ENCODE data around the gene LARP4B. TPM values are rescaled to one million over a fixed set of nuclear protein-coding genes. Genes with fewer than 3 reads are reported as not detected.
A peak's percentile ranks its signal among the peaks of the same experiment; 100 is the strongest.

LARP4B gene
- total and polyA plus RNA-seq, 7 experiments from 2014 or later: 31.9 to 114 (median 93.5) TPM

DNA sequence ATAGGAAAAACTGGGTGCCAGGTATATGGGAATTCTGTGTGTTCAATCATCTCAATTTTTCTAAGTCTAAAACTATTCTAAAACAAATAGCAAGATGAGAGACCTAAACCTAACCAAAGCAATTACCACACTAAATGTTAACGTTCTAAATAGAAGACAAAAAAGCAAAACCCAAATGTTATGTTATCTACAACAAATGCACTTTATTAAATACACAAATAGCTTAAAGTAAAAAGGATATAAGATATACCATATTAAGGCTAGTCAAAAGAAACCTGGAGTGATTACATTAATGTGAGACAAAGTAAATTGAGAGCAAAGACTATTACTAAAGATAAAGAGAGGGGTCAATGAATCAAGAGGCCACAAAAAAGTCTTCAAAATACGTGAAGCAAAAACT is 81.4 kb downstream of the LARP4B start:
- Mint-ChIP-seq H3K27ac (no peak overlapping the region), H3K4me3 (no peak overlapping the region), H3K36me3 (peaks cover 9 to 82% (median 60%) of the 10 kb centered on the region in 5 donors), H3K4me1 (peaks cover 34 to 88% (median 77%) of the 10 kb centered on the region in 7 donors), H3K27me3 (no peaks in the 10 kb centered on the region), H3K9me3 (peaks cover 0 to 22% (median 5%) of the 10 kb centered on the region in 11 donors)
- no peak overlapping the region for H3K27ac ChIP-seq (ENCODE audit: low read depth, low read length)
- no peak overlapping the region for H3K4me3 ChIP-seq (ENCODE audit: low read length)
- no peaks in the 10 kb centered on the region for H3K27me3 ChIP-seq (ENCODE audit: control insufficient read depth in 2 of 2, insufficient read depth in 2 of 2, low read length in 2 of 2)
- DNase-seq (no peak), ATAC-seq (no peak)
- H3K36me3 ChIP-seq (ENCODE audit: control insufficient read depth in 2 of 3, insufficient read depth in 3 of 3, low read length in 3 of 3): peaks cover 0 to 13% (median 0%) of the 10 kb centered on the region in 3 experiments
- intact Hi-C loops (cut with micrococcal nuclease): no loop called here
- ChIA-PET POLR2A (no interaction called here), CTCF (no interaction called here)
- no peaks in the 10 kb centered on the region for H3K4me1 ChIP-seq (ENCODE audit: control insufficient read depth in 2 of 2, insufficient read depth in 2 of 2, low read length in 2 of 2)
- no peaks in the 10 kb centered on the region for H3K9me3 ChIP-seq (ENCODE audit: control insufficient read depth in 2 of 3, low read length in 3 of 3)

DNA sequence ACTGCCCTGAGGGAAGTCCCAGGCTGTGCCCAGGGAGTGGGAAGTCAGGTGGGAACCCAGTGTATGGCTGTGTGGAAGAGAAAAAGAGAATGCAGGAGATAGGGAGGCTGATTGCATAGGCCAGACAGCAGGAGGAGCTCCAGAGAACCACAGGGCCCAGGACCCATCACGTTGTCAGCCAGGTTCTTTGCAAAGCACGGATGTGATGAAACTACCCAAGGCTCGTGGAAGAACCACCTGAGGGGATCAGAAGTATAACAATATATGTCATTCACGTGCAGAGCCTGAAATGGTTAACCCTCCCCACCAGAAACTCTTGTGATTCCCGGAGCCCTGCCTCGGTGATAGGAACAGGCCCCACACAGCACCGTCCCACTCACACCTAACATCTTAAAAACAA is 83.6 kb downstream of the LARP4B start:
- Mint-ChIP-seq H3K4me1 (peaks cover 33 to 81% (median 71%) of the 10 kb centered on the region in 7 donors), H3K4me3 (no peak overlapping the region), H3K27ac (peak overlapping the region in 4 of 9 donors; percentile 6 to 75 (median 56)), H3K9me3 (peaks cover 0 to 22% (median 5%) of the 10 kb centered on the region in 11 donors), H3K27me3 (no peaks in the 10 kb centered on the region), H3K36me3 (peaks cover 9 to 78% (median 57%) of the 10 kb centered on the region in 5 donors)
- intact Hi-C loops (cut with micrococcal nuclease): no loop called here
- Histone ChIP-seq H3K27ac (ENCODE audit: low read depth, low read length) (no peak overlapping the region), H3K4me3 (ENCODE audit: low read length) (no peak overlapping the region), H3K27me3 (ENCODE audit: control insufficient read depth in 2 of 2, insufficient read depth in 2 of 2, low read length in 2 of 2) (no peaks in the 10 kb centered on the region), H3K9me3 (ENCODE audit: control insufficient read depth in 2 of 3, low read length in 3 of 3) (no peaks in the 10 kb centered on the region), H3K4me1 (ENCODE audit: control insufficient read depth in 2 of 2, insufficient read depth in 2 of 2, low read length in 2 of 2) (no peaks in the 10 kb centered on the region), H3K36me3 (ENCODE audit: control insufficient read depth in 2 of 3, insufficient read depth in 3 of 3, low read length in 3 of 3) (peaks cover 0 to 27% (median 8%) of the 10 kb centered on the region in 3 experiments)
- ATAC-seq (no peak), DNase-seq (no peak)
- POLR2A ChIA-PET: no interaction called here
- CTCF ChIA-PET: no interaction called here

DNA sequence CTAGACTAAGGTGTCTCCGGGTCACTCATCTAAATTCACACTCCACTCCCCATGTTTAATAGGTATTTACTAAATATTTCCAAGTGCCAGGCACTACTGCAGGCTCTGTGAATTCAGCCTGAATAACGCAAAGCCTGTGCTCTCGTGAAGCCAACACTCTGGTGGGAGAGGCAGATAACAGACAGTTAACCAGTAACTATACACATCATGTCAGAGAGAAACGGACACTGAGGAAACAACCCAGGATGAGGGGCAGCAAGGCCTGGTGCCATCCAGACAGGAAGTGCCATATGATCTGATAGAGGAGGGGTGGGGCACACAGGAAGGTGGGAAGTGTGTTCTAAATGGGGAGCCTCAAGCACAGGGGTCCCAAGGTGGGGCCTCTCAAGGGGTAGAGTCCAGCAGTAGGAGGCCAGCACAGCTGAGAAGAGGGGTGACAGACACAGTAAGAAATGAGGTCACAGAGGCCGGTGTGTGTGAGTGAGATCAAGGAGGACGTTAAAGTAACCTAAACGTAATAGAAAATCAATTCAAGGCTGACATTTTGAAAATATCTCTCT is 85.3 kb downstream of the LARP4B start:
- no peaks in the 10 kb centered on the region for H3K9me3 ChIP-seq (ENCODE audit: control insufficient read depth in 2 of 3, low read length in 3 of 3)
- no peak for DNase-seq
- H3K27me3 ChIP-seq (ENCODE audit: control insufficient read depth in 2 of 2, insufficient read depth in 2 of 2, low read length in 2 of 2): no peaks in the 10 kb centered on the region
- Mint-ChIP-seq H3K27me3 (no peaks in the 10 kb centered on the region), H3K36me3 (peaks cover 9 to 66% (median 48%) of the 10 kb centered on the region in 5 donors), H3K4me1 (peaks cover 28 to 67% (median 57%) of the 10 kb centered on the region in 7 donors), H3K27ac (peak overlapping the region; percentile 11 to 81 (median 53)), H3K9me3 (peaks cover 0 to 18% (median 5%) of the 10 kb centered on the region in 11 donors), H3K4me3 (peak overlapping the region in 2 of 10 donors; percentile 20 to 25)
- H3K27ac ChIP-seq (ENCODE audit: low read depth, low read length): no peak overlapping the region
- no peak overlapping the region for H3K4me3 ChIP-seq (ENCODE audit: low read length)
- ChIA-PET POLR2A (no interaction called here), CTCF (no interaction called here)
- ATAC-seq: no peak
- H3K36me3 ChIP-seq (ENCODE audit: control insufficient read depth in 2 of 3, insufficient read depth in 3 of 3, low read length in 3 of 3): peaks cover 0 to 41% (median 11%) of the 10 kb centered on the region in 3 experiments
- intact Hi-C loops (cut with micrococcal nuclease): no loop called here
- no peaks in the 10 kb centered on the region for H3K4me1 ChIP-seq (ENCODE audit: control insufficient read depth in 2 of 2, insufficient read depth in 2 of 2, low read length in 2 of 2)

DNA sequence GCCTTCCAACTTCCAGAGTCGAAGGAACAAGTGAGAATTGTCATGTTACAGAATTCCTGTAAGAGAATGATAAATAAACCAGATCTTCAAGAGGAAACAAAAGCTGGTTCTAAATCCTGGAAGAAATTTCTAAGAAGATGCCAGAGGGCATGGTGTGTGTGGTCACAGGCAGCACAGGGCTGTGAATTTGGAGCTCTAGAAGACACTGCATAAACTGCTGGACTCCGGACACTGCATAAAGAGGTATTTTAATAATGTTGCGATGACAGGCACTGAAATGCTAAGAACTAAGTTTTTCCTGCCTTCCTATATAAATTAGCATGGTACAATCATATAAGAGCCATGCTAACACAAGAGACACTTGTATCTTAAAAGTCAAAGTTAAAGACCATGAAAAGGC is 86.0 kb downstream of the LARP4B start:
- Histone ChIP-seq H3K36me3 (ENCODE audit: control insufficient read depth in 2 of 3, insufficient read depth in 3 of 3, low read length in 3 of 3) (peaks cover 0 to 46% (median 11%) of the 10 kb centered on the region in 3 experiments), H3K4me1 (ENCODE audit: control insufficient read depth in 2 of 2, insufficient read depth in 2 of 2, low read length in 2 of 2) (no peaks in the 10 kb centered on the region), H3K9me3 (ENCODE audit: control insufficient read depth in 2 of 3, low read length in 3 of 3) (no peaks in the 10 kb centered on the region), H3K27ac (ENCODE audit: low read depth, low read length) (no peak overlapping the region), H3K27me3 (ENCODE audit: control insufficient read depth in 2 of 2, insufficient read depth in 2 of 2, low read length in 2 of 2) (no peaks in the 10 kb centered on the region), H3K4me3 (ENCODE audit: low read length) (no peak overlapping the region)
- intact Hi-C loops (cut with micrococcal nuclease): no loop called here
- CTCF ChIA-PET: no interaction called here
- Mint-ChIP-seq H3K4me1 (peaks cover 28 to 65% (median 53%) of the 10 kb centered on the region in 7 donors), H3K27me3 (no peaks in the 10 kb centered on the region), H3K27ac (peak overlapping the region in 7 of 9 donors; percentile 1 to 81 (median 78)), H3K9me3 (peaks cover 0 to 11% (median 2%) of the 10 kb centered on the region in 11 donors), H3K4me3 (peak overlapping the region in 1 of 10 donors; percentile 25), H3K36me3 (peaks cover 9 to 64% (median 44%) of the 10 kb centered on the region in 5 donors)
- ATAC-seq: no peak
- DNase-seq: no peak
- POLR2A ChIA-PET: no interaction called here

DNA sequence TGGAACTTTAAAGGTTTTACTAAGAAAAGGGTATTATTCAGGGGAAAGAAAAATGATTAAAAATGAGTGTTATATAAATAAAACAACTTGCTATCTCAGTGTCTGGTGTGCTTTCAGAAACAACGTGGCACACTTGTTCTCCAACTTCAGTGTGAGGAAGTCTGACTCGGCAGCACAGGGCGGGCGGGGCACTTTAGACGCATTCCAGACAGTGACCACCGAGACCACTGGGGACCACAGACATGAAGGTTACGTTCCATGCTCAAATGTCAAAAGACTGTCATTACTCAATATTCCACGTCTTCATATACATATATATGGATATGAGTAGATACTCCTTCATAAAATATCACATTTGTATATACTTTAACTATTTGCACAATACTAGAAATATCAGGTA is 87.0 kb downstream of the LARP4B start:
- Mint-ChIP-seq H3K27me3 (no peaks in the 10 kb centered on the region), H3K9me3 (peaks cover 0 to 1% (median 0%) of the 10 kb centered on the region in 11 donors), H3K4me1 (peaks cover 26 to 56% (median 44%) of the 10 kb centered on the region in 7 donors), H3K27ac (peak overlapping the region in 2 of 9 donors; percentile 43), H3K4me3 (no peak overlapping the region), H3K36me3 (peaks cover 6 to 64% (median 39%) of the 10 kb centered on the region in 5 donors)
- intact Hi-C loops (cut with micrococcal nuclease): no loop called here
- ChIA-PET POLR2A (no interaction called here), CTCF (no interaction called here)
- ATAC-seq: no peak
- no peaks in the 10 kb centered on the region for H3K27me3 ChIP-seq (ENCODE audit: control insufficient read depth in 2 of 2, insufficient read depth in 2 of 2, low read length in 2 of 2)
- no peak overlapping the region for H3K27ac ChIP-seq (ENCODE audit: low read depth, low read length)
- no peak for DNase-seq
- H3K9me3 ChIP-seq (ENCODE audit: control insufficient read depth in 2 of 3, low read length in 3 of 3): no peaks in the 10 kb centered on the region
- no peaks in the 10 kb centered on the region for H3K4me1 ChIP-seq (ENCODE audit: control insufficient read depth in 2 of 2, insufficient read depth in 2 of 2, low read length in 2 of 2)
- peaks cover 0 to 46% (median 11%) of the 10 kb centered on the region in 3 experiments for H3K36me3 ChIP-seq (ENCODE audit: control insufficient read depth in 2 of 3, insufficient read depth in 3 of 3, low read length in 3 of 3)
- no peak overlapping the region for H3K4me3 ChIP-seq (ENCODE audit: low read length)

DNA sequence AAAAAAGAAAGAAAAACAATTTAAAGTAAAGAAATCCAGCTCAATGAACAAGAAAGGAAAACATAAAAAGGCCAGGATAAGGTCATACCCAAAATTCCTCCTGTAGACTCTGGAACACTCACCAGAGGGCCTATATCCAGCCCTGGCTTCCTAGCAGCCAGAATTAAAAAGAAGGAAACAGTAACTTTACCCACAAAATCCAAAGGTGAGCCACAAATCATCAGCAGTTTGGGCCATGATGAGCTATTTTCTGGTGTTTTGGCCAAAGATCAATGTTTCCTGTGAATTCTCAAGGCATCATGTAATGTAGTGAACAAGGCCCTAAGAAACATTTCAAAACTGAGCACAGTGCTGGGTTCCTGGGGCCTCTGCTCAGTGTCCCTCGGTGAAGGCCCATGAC is 87.8 kb downstream of the LARP4B start:
- ATAC-seq (no peak), DNase-seq (no peak)
- Histone ChIP-seq H3K27me3 (ENCODE audit: control insufficient read depth in 2 of 2, insufficient read depth in 2 of 2, low read length in 2 of 2) (no peaks in the 10 kb centered on the region), H3K4me3 (ENCODE audit: low read length) (no peak overlapping the region), H3K4me1 (ENCODE audit: control insufficient read depth in 2 of 2, insufficient read depth in 2 of 2, low read length in 2 of 2) (no peaks in the 10 kb centered on the region), H3K27ac (ENCODE audit: low read depth, low read length) (no peak overlapping the region), H3K36me3 (ENCODE audit: control insufficient read depth in 2 of 3, insufficient read depth in 3 of 3, low read length in 3 of 3) (peaks cover 0 to 53% (median 13%) of the 10 kb centered on the region in 3 experiments), H3K9me3 (ENCODE audit: control insufficient read depth in 2 of 3, low read length in 3 of 3) (no peaks in the 10 kb centered on the region)
- Mint-ChIP-seq H3K4me3 (no peak overlapping the region), H3K9me3 (no peaks in the 10 kb centered on the region), H3K27ac (peak overlapping the region in 2 of 9 donors; percentile 5 to 21), H3K27me3 (no peaks in the 10 kb centered on the region), H3K4me1 (peaks cover 31 to 53% (median 43%) of the 10 kb centered on the region in 7 donors), H3K36me3 (peaks cover 6 to 63% (median 37%) of the 10 kb centered on the region in 5 donors)
- ChIA-PET POLR2A (no interaction called here), CTCF (interaction anchor here (0.6 kb wide), 1 partner anchor 162 kb away, joined by 4 read pairs; no protein-coding TSS in a partner anchor)
- intact Hi-C loops (cut with micrococcal nuclease): no loop called here

DNA sequence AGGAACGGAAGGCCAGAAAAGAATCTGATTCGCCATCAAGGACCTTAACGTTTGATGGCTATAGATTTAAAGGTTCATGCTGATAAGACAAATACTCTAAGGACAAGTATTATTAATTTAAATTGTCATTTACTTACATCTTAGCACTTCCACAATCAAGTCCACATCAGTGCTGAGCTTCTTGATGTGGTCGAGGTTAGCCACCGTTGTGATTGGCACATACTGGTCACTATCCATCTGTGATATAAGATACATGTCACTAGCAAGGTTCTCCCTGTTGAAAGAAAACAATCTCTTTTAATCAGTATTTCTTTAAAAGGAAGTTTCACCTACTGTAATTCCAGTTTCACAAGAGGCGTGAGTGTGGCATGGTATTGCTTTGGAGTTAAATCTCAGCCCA is 88.7 kb downstream of the LARP4B start:
- Histone ChIP-seq H3K27me3 (ENCODE audit: control insufficient read depth in 2 of 2, insufficient read depth in 2 of 2, low read length in 2 of 2) (no peaks in the 10 kb centered on the region), H3K36me3 (ENCODE audit: control insufficient read depth in 2 of 3, insufficient read depth in 3 of 3, low read length in 3 of 3) (peaks cover 0 to 60% (median 16%) of the 10 kb centered on the region in 3 experiments), H3K4me3 (ENCODE audit: low read length) (no peak overlapping the region), H3K4me1 (ENCODE audit: control insufficient read depth in 2 of 2, insufficient read depth in 2 of 2, low read length in 2 of 2) (no peaks in the 10 kb centered on the region), H3K27ac (ENCODE audit: low read depth, low read length) (no peak overlapping the region), H3K9me3 (ENCODE audit: control insufficient read depth in 2 of 3, low read length in 3 of 3) (no peaks in the 10 kb centered on the region)
- intact Hi-C loops (cut with micrococcal nuclease): no loop called here
- ATAC-seq: no peak
- no peak for DNase-seq
- Mint-ChIP-seq H3K9me3 (no peaks in the 10 kb centered on the region), H3K4me1 (peaks cover 26 to 53% (median 43%) of the 10 kb centered on the region in 7 donors), H3K27ac (no peak overlapping the region), H3K36me3 (peaks cover 6 to 54% (median 33%) of the 10 kb centered on the region in 5 donors), H3K27me3 (no peaks in the 10 kb centered on the region), H3K4me3 (no peak overlapping the region)
- ChIA-PET CTCF (no interaction called here), POLR2A (interaction anchor here (0.7 kb wide), 1 partner anchor 388 kb away, joined by 4 read pairs; no protein-coding TSS in a partner anchor)
